HG02981 (cell line): ENCODE results near the gene RRH.
A peak's percentile ranks its signal among the peaks of the same experiment; 100 is the strongest.
"Not testable (repeated sequence)": the region's sequence is repeated elsewhere in the genome, so short reads cannot be mapped to it uniquely, and the experiment has no call there.

Source experiments
- ATAC-seq: cut with Tn5 transposase; IDR thresholded peaks from one replicate; pipeline ENCODE4 v1.9.1; 2021; ENCODE audit warnings: mild to moderate bottlenecking, moderate library complexity; ENCODE audit not compliant: unreplicated experiment

Gene RRH

GRCh38 chr4:109836985-109837384, 9.2 kb downstream of the RRH start:
- ATAC-seq, result no peak

GRCh38 chr4:109846395-109847098, 18.8 kb downstream of the RRH start:
- ATAC-seq, result no peak

- no peak for ATAC-seq
These were observed 20.2 kb downstream of the RRH start, which contains the start of gene LRIT3 for GRCh38 chr4:109847896-109848442. LRIT3 (plus strand) TSS chr4:109848107; CDS start chr4:109848202, 95 bp downstream.

GRCh38 chr4:109848501-109848900, 20.7 kb downstream of the RRH start:
- ATAC-seq, result no peak

GRCh38 chr4:109850601-109851000, 22.8 kb downstream of the RRH start:
- no peak for ATAC-seq

- not testable (repeated sequence) for ATAC-seq
These were observed 31.9 kb downstream of the RRH start for GRCh38 chr4:109859426-109860300.

GRCh38 chr4:109861271-109861670, 33.5 kb downstream of the RRH start:
- no peak for ATAC-seq

- ATAC-seq, result no peak
These were observed 34.2 kb downstream of the RRH start for GRCh38 chr4:109861916-109862511.

GRCh38 chr4:109864134-109864533, 36.4 kb downstream of the RRH start:
- ATAC-seq, result no peak

GRCh38 chr4:109870061-109870460, 42.3 kb downstream of the RRH start:
- no peak for ATAC-seq

GRCh38 chr4:109872065-109872464, 44.3 kb downstream of the RRH start:
- ATAC-seq, result no peak

- ATAC-seq, result no peak
These were observed 45.3 kb downstream of the RRH start for GRCh38 chr4:109872950-109873656.

- ATAC-seq, result no peak
These were observed 46.2 kb downstream of the RRH start for GRCh38 chr4:109873791-109874514.

GRCh38 chr4:109875106-109875505, 47.3 kb downstream of the RRH start:
- no peak for ATAC-seq

GRCh38 chr4:109875553-109875952, 47.8 kb downstream of the RRH start:
- not testable (repeated sequence) for ATAC-seq

GRCh38 chr4:109876634-109877265, 49.0 kb downstream of the RRH start:
- no peak for ATAC-seq

GRCh38 chr4:109877400-109877799, 49.6 kb downstream of the RRH start:
- ATAC-seq, result peak; percentile 81

GRCh38 chr4:109878355-109878754, 50.6 kb downstream of the RRH start:
- no peak for ATAC-seq

GRCh38 chr4:109879081-109879480, 51.3 kb downstream of the RRH start:
- ATAC-seq, result no peak
